ENCODE measurements around the gene WDR53. TPM values are rescaled to one million over a fixed set of nuclear protein-coding genes. Genes with fewer than 3 reads are reported as not detected.

Gene WDR53
- total RNA-seq, 1 experiment from 2014 or later = 20.3 TPM

- peaks cover 45% of the 10 kb centered on the region for H3K36me3 Mint-ChIP-seq (ENCODE audit: insufficient read depth, unreplicated experiment)
- peaks cover 8% of the 10 kb centered on the region for H3K4me1 Mint-ChIP-seq (ENCODE audit: low read depth, unreplicated experiment)
- intact Hi-C loops (cut with micrococcal nuclease; ENCODE audit: unreplicated experiment) = no loop called here
- DNase-seq = no peak
- H3K4me3 Mint-ChIP-seq (ENCODE audit: low read depth, unreplicated experiment) = no peak overlapping the region
- no peak overlapping the region for H3K27ac Mint-ChIP-seq (ENCODE audit: unreplicated experiment)
- BruUV-seq (replicated peaks) = no TSS peak
- H3K9me3 Mint-ChIP-seq (ENCODE audit: low read depth, unreplicated experiment) = peaks cover 2% of the 10 kb centered on the region
- no peak for TF ChIP-seq CTCF (IDR thresholded peaks at IDR 0.05; ENCODE audit: unreplicated experiment)
- H3K27me3 Mint-ChIP-seq (ENCODE audit: unreplicated experiment) = no peaks in the 10 kb centered on the region
- CTCF ChIA-PET = interaction anchor here (0.7 kb wide), 1 partner anchor 8 kb away, joined by 3 read pairs; no protein-coding TSS in a partner anchor
Measured at GRCh38 chr3:196504556-196504955, 63.8 kb downstream of the WDR53 start.

Other genes with a start within 250 kb of the WDR53 start
- not detected in 2 replicates for gene TM4SF19, start 230.2 kb downstream of the WDR53 start, total RNA-seq (2022)
- gene UBXN7, start 136.1 kb downstream of the WDR53 start, total RNA-seq (2022) = 46.1 and 49.0 TPM in 2 replicates
- gene RNF168, start 64.8 kb downstream of the WDR53 start, total RNA-seq (2022) = 26.4 and 29.2 TPM in 2 replicates
- not detected in 2 replicates for gene SMCO1, start 53.2 kb downstream of the WDR53 start, total RNA-seq (2022)
- 10.8 and 12.1 TPM in 2 replicates for gene FBXO45, start 106 bp upstream of the WDR53 start, total RNA-seq (2022)
- gene NRROS, start 71.1 kb upstream of the WDR53 start, total RNA-seq (2022) = 0.39 and 0.99 TPM in 2 replicates
- 1.2 and 1.7 TPM in 2 replicates for gene CEP19, start 143.7 kb upstream of the WDR53 start, total RNA-seq (2022)
- gene PIGX, start 143.8 kb upstream of the WDR53 start, total RNA-seq (2022) = 24.4 and 31.2 TPM in 2 replicates
- 68.2 and 70.4 TPM in 2 replicates for gene PAK2, start 171.3 kb upstream of the WDR53 start, total RNA-seq (2022)

All from Calu3 (cell line).